ENCODE measurements around the gene TSPAN31. TPM values are rescaled to one million over a fixed set of nuclear protein-coding genes. Genes with fewer than 3 reads are reported as not detected.

Gene TSPAN31
- total RNA-seq, 1 donor = 41.6 TPM

GRCh38 chr12:57779736-57780135 lies 34.9 kb downstream of the TSPAN31 start:
- Histone ChIP-seq H3K4me2 (ENCODE audit: insufficient read depth, low read length) (no peak overlapping the region), H3K4me3 (ENCODE audit: insufficient read depth, low read length) (no peak overlapping the region), H3K36me3 (ENCODE audit: insufficient read depth, low read length) (peaks cover 14% of the 10 kb centered on the region), H3K4me1 (ENCODE audit: insufficient read depth, low read length) (peaks cover 11% of the 10 kb centered on the region), H3K9me3 (ENCODE audit: low read depth, low read length) (no peaks in the 10 kb centered on the region), H4K20me1 (ENCODE audit: insufficient read depth, low read length) (no peaks in the 10 kb centered on the region), H2AFZ (ENCODE audit: low read length) (no peak overlapping the region), H3K79me2 (ENCODE audit: insufficient read depth, low read length) (peaks cover 19% of the 10 kb centered on the region), H3K27ac (ENCODE audit: low read depth, low read length) (no peak overlapping the region), H3K27me3 (ENCODE audit: insufficient read depth, low read length) (no peaks in the 10 kb centered on the region)
- no peak for TF ChIP-seq CTCF (IDR thresholded peaks at IDR 0.05; ENCODE audit: extremely low read depth, low read depth, low read length)
- no peak for DNase-seq (ENCODE audit: insufficient read length, low spot score, missing footprints)

- Histone ChIP-seq H2AFZ (ENCODE audit: low read length) (no peak overlapping the region), H3K4me2 (ENCODE audit: insufficient read depth, low read length) (no peak overlapping the region), H3K79me2 (ENCODE audit: insufficient read depth, low read length) (peaks cover 21% of the 10 kb centered on the region), H3K4me3 (ENCODE audit: insufficient read depth, low read length) (no peak overlapping the region), H3K36me3 (ENCODE audit: insufficient read depth, low read length) (peaks cover 18% of the 10 kb centered on the region), H3K9me3 (ENCODE audit: low read depth, low read length) (no peaks in the 10 kb centered on the region), H4K20me1 (ENCODE audit: insufficient read depth, low read length) (no peaks in the 10 kb centered on the region), H3K4me1 (ENCODE audit: insufficient read depth, low read length) (peaks cover 11% of the 10 kb centered on the region), H3K27me3 (ENCODE audit: insufficient read depth, low read length) (no peaks in the 10 kb centered on the region), H3K27ac (ENCODE audit: low read depth, low read length) (no peak overlapping the region)
- TF ChIP-seq CTCF (IDR thresholded peaks at IDR 0.05; ENCODE audit: extremely low read depth, low read depth, low read length) = no peak
- DNase-seq (ENCODE audit: insufficient read length, low spot score, missing footprints) = no peak
Observed at GRCh38 chr12:57780284-57780897, 35.6 kb downstream of the TSPAN31 start.

- H3K27ac ChIP-seq (ENCODE audit: low read depth, low read length) = no peak overlapping the region
- DNase-seq (ENCODE audit: insufficient read length, low spot score, missing footprints) = no peak
- no peaks in the 10 kb centered on the region for H3K9me3 ChIP-seq (ENCODE audit: low read depth, low read length)
- no peaks in the 10 kb centered on the region for H4K20me1 ChIP-seq (ENCODE audit: insufficient read depth, low read length)
- TF ChIP-seq CTCF (IDR thresholded peaks at IDR 0.05; ENCODE audit: extremely low read depth, low read depth, low read length) = no peak
- H3K4me3 ChIP-seq (ENCODE audit: insufficient read depth, low read length) = no peak overlapping the region
- H3K27me3 ChIP-seq (ENCODE audit: insufficient read depth, low read length) = no peaks in the 10 kb centered on the region
- peaks cover 27% of the 10 kb centered on the region for H3K36me3 ChIP-seq (ENCODE audit: insufficient read depth, low read length)
- peaks cover 24% of the 10 kb centered on the region for H3K79me2 ChIP-seq (ENCODE audit: insufficient read depth, low read length)
- H3K4me2 ChIP-seq (ENCODE audit: insufficient read depth, low read length) = no peak overlapping the region
- no peak overlapping the region for H2AFZ ChIP-seq (ENCODE audit: low read length)
- peaks cover 11% of the 10 kb centered on the region for H3K4me1 ChIP-seq (ENCODE audit: insufficient read depth, low read length)
Observed at GRCh38 chr12:57781244-57781643, 36.4 kb downstream of the TSPAN31 start.

GRCh38 chr12:57781801-57782200 lies 37.0 kb downstream of the TSPAN31 start:
- H3K4me3 ChIP-seq (ENCODE audit: insufficient read depth, low read length) = no peak overlapping the region
- no peak overlapping the region for H3K27ac ChIP-seq (ENCODE audit: low read depth, low read length)
- H3K4me2 ChIP-seq (ENCODE audit: insufficient read depth, low read length) = no peak overlapping the region
- DNase-seq (ENCODE audit: insufficient read length, low spot score, missing footprints) = no peak
- no peaks in the 10 kb centered on the region for H3K27me3 ChIP-seq (ENCODE audit: insufficient read depth, low read length)
- no peaks in the 10 kb centered on the region for H4K20me1 ChIP-seq (ENCODE audit: insufficient read depth, low read length)
- peaks cover 32% of the 10 kb centered on the region for H3K36me3 ChIP-seq (ENCODE audit: insufficient read depth, low read length)
- H3K9me3 ChIP-seq (ENCODE audit: low read depth, low read length) = no peaks in the 10 kb centered on the region
- H3K4me1 ChIP-seq (ENCODE audit: insufficient read depth, low read length) = peaks cover 11% of the 10 kb centered on the region
- peaks cover 24% of the 10 kb centered on the region for H3K79me2 ChIP-seq (ENCODE audit: insufficient read depth, low read length)
- no peak overlapping the region for H2AFZ ChIP-seq (ENCODE audit: low read length)
- no peak for TF ChIP-seq CTCF (IDR thresholded peaks at IDR 0.05; ENCODE audit: extremely low read depth, low read depth, low read length)
